ENCODE measurements around the gene PLCH1.
A peak's percentile ranks its signal among the peaks of the same experiment; 100 is the strongest.

Gene PLCH1

GRCh38 chr3:155646128-155646527 is 98.7 kb downstream of the PLCH1 start:
- Histone ChIP-seq H3K4me2 (ENCODE audit: low read length, poor library complexity, severe bottlenecking) (no peak overlapping the region), H3K4ac (ENCODE audit: low read depth in 1 of 2, low read length in 2 of 2) (no peak overlapping the region), H3K4me1 (ENCODE audit: control insufficient read depth, insufficient read depth, low read depth, low read length) (no peaks in the 10 kb centered on the region), H4K8ac (ENCODE audit: low read length) (no peak overlapping the region), H2AFZ (ENCODE audit: low read depth, low read length) (no peak overlapping the region), H4K91ac (ENCODE audit: low read length) (no peak overlapping the region), H3K18ac (ENCODE audit: low read depth in 1 of 2, low read length in 2 of 2) (no peak overlapping the region), H3K36me3 (ENCODE audit: control insufficient read depth in 1 of 2, insufficient read depth in 2 of 2, low read depth in 1 of 2, low read length in 2 of 2) (no peaks in the 10 kb centered on the region), H2BK12ac (ENCODE audit: low read length in 2 of 2) (no peak overlapping the region), H3K4me3 (ENCODE audit: insufficient read depth in 1 of 2, low read depth in 1 of 2, low read length in 2 of 2) (no peak overlapping the region), H2AK5ac (ENCODE audit: low read length, severe bottlenecking) (no peak overlapping the region), H2BK120ac (ENCODE audit: low read depth, low read length) (no peak overlapping the region), H3K14ac (ENCODE audit: low read length in 2 of 2) (no peak overlapping the region), H3K9ac (ENCODE audit: low read length) (no peak overlapping the region), H3K27ac (ENCODE audit: low read length, poor library complexity, severe bottlenecking) (no peak overlapping the region), H3K79me1 (replicated peaks; ENCODE audit: low read length, poor library complexity, severe bottlenecking) (no peaks in the 10 kb centered on the region), H2BK5ac (ENCODE audit: low read depth, low read length, poor library complexity, severe bottlenecking) (no peak overlapping the region), H2BK15ac (ENCODE audit: low read depth, poor library complexity, severe bottlenecking) (no peak overlapping the region), H3K23ac (ENCODE audit: low read length in 2 of 2) (no peak overlapping the region), H3K27me3 (ENCODE audit: control insufficient read depth in 1 of 2, insufficient read depth in 1 of 2, low read length in 2 of 2) (no peaks in the 10 kb centered on the region), H3K9me3 (ENCODE audit: control insufficient read depth, low read length) (no peaks in the 10 kb centered on the region)
- 87% methylated on average over 5 of the region's 5 CpGs for WGBS
- DNase-seq = no peak

DNA sequence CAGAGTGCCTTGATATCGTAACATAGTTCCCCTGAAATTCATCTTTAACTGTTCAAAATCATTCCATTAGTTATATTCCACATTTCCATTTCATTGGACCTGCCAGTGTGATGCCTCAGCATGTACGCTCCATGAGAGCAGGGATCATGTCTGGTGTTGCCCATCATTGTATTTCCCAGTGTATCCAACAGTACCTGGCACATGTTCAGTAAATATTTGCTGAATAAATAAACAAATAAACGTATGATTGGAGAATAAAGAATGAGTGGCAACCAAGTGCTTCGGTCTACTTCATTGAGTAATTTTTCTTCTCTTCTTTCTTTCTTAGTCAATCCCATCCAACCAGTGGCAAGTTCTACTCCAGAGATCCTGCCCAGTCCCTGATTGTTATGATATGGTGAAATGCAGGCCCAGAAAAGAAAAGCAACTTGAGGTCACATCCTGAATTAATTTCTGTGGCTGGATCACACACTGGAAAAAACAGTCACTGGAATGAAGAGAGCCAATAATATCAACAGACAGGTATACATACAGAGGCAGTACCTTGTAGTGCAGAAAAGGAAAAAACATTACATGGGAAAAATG is 101.2 kb downstream of the PLCH1 start:
- Histone ChIP-seq H3K4ac (ENCODE audit: low read depth in 1 of 2, low read length in 2 of 2) (no peak overlapping the region), H4K91ac (ENCODE audit: low read length) (no peak overlapping the region), H3K36me3 (ENCODE audit: control insufficient read depth in 1 of 2, insufficient read depth in 2 of 2, low read depth in 1 of 2, low read length in 2 of 2) (no peaks in the 10 kb centered on the region), H2BK120ac (ENCODE audit: low read depth, low read length) (no peak overlapping the region), H3K4me2 (ENCODE audit: low read length, poor library complexity, severe bottlenecking) (no peak overlapping the region), H3K9me3 (ENCODE audit: control insufficient read depth, low read length) (no peaks in the 10 kb centered on the region), H2BK12ac (ENCODE audit: low read length in 2 of 2) (no peak overlapping the region), H2BK15ac (ENCODE audit: low read depth, poor library complexity, severe bottlenecking) (no peak overlapping the region), H2AFZ (ENCODE audit: low read depth, low read length) (no peak overlapping the region), H4K8ac (ENCODE audit: low read length) (no peak overlapping the region), H3K14ac (ENCODE audit: low read length in 2 of 2) (no peak overlapping the region), H2BK5ac (ENCODE audit: low read depth, low read length, poor library complexity, severe bottlenecking) (no peak overlapping the region), H3K27me3 (ENCODE audit: control insufficient read depth in 1 of 2, insufficient read depth in 1 of 2, low read length in 2 of 2) (no peaks in the 10 kb centered on the region), H3K18ac (ENCODE audit: low read depth in 1 of 2, low read length in 2 of 2) (no peak overlapping the region), H3K23ac (ENCODE audit: low read length in 2 of 2) (no peak overlapping the region), H3K4me1 (ENCODE audit: control insufficient read depth, insufficient read depth, low read depth, low read length) (peaks cover 2% of the 10 kb centered on the region), H3K79me1 (replicated peaks; ENCODE audit: low read length, poor library complexity, severe bottlenecking) (no peaks in the 10 kb centered on the region), H3K4me3 (ENCODE audit: insufficient read depth in 1 of 2, low read depth in 1 of 2, low read length in 2 of 2) (no peak overlapping the region), H3K9ac (ENCODE audit: low read length) (no peak overlapping the region), H2AK5ac (ENCODE audit: low read length, severe bottlenecking) (no peak overlapping the region), H3K27ac (ENCODE audit: low read length, poor library complexity, severe bottlenecking) (no peak overlapping the region)
- WGBS = 91% methylated on average over 3 of the region's 4 CpGs
- no peak for DNase-seq

DNA sequence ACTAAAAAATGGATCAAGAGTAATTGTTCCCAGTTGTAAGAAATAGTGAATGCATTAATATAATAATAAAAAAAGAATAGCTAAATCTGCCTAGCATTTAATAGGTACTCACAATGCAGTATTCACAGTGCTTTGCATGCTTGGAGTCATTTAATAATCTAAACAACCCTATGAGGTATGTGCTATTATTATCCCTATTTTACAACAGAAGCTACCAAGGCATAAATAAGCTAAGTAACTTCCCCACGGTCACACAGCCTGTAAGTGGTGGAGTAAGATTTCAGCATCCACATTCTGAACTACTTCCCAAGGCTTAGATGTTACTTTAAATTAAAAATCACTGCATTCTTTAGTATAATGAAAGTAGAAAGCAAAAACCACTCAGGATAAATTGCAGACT is 102.9 kb downstream of the PLCH1 start:
- Histone ChIP-seq H3K9ac (ENCODE audit: low read length) (no peak overlapping the region), H3K23ac (ENCODE audit: low read length in 2 of 2) (no peak overlapping the region), H2BK5ac (ENCODE audit: low read depth, low read length, poor library complexity, severe bottlenecking) (no peak overlapping the region), H3K4ac (ENCODE audit: low read depth in 1 of 2, low read length in 2 of 2) (no peak overlapping the region), H4K8ac (ENCODE audit: low read length) (no peak overlapping the region), H2AK5ac (ENCODE audit: low read length, severe bottlenecking) (no peak overlapping the region), H3K79me1 (replicated peaks; ENCODE audit: low read length, poor library complexity, severe bottlenecking) (no peaks in the 10 kb centered on the region), H3K14ac (ENCODE audit: low read length in 2 of 2) (no peak overlapping the region), H3K27ac (ENCODE audit: low read length, poor library complexity, severe bottlenecking) (no peak overlapping the region), H3K4me1 (ENCODE audit: control insufficient read depth, insufficient read depth, low read depth, low read length) (peaks cover 2% of the 10 kb centered on the region), H3K9me3 (ENCODE audit: control insufficient read depth, low read length) (no peaks in the 10 kb centered on the region), H3K4me3 (ENCODE audit: insufficient read depth in 1 of 2, low read depth in 1 of 2, low read length in 2 of 2) (no peak overlapping the region), H3K27me3 (ENCODE audit: control insufficient read depth in 1 of 2, insufficient read depth in 1 of 2, low read length in 2 of 2) (no peaks in the 10 kb centered on the region), H3K18ac (ENCODE audit: low read depth in 1 of 2, low read length in 2 of 2) (no peak overlapping the region), H2AFZ (ENCODE audit: low read depth, low read length) (no peak overlapping the region), H4K91ac (ENCODE audit: low read length) (no peak overlapping the region), H2BK120ac (ENCODE audit: low read depth, low read length) (no peak overlapping the region), H3K36me3 (ENCODE audit: control insufficient read depth in 1 of 2, insufficient read depth in 2 of 2, low read depth in 1 of 2, low read length in 2 of 2) (no peaks in the 10 kb centered on the region), H2BK15ac (ENCODE audit: low read depth, poor library complexity, severe bottlenecking) (no peak overlapping the region), H2BK12ac (ENCODE audit: low read length in 2 of 2) (no peak overlapping the region), H3K4me2 (ENCODE audit: low read length, poor library complexity, severe bottlenecking) (no peak overlapping the region)
- 17% methylated on average over 1 of the region's 1 CpG for WGBS
- DNase-seq = peak; percentile 61

- WGBS = 49% methylated on average over 3 of the region's 3 CpGs
- Histone ChIP-seq H2BK5ac (ENCODE audit: low read depth, low read length, poor library complexity, severe bottlenecking) (no peak overlapping the region), H3K36me3 (ENCODE audit: control insufficient read depth in 1 of 2, insufficient read depth in 2 of 2, low read depth in 1 of 2, low read length in 2 of 2) (no peaks in the 10 kb centered on the region), H4K91ac (ENCODE audit: low read length) (no peak overlapping the region), H4K8ac (ENCODE audit: low read length) (no peak overlapping the region), H3K4me1 (ENCODE audit: control insufficient read depth, insufficient read depth, low read depth, low read length) (peaks cover 2% of the 10 kb centered on the region), H3K18ac (ENCODE audit: low read depth in 1 of 2, low read length in 2 of 2) (no peak overlapping the region), H2BK120ac (ENCODE audit: low read depth, low read length) (no peak overlapping the region), H2BK12ac (ENCODE audit: low read length in 2 of 2) (no peak overlapping the region), H3K9me3 (ENCODE audit: control insufficient read depth, low read length) (no peaks in the 10 kb centered on the region), H3K27ac (ENCODE audit: low read length, poor library complexity, severe bottlenecking) (no peak overlapping the region), H3K14ac (ENCODE audit: low read length in 2 of 2) (no peak overlapping the region), H3K27me3 (ENCODE audit: control insufficient read depth in 1 of 2, insufficient read depth in 1 of 2, low read length in 2 of 2) (no peaks in the 10 kb centered on the region), H2BK15ac (ENCODE audit: low read depth, poor library complexity, severe bottlenecking) (no peak overlapping the region), H3K4ac (ENCODE audit: low read depth in 1 of 2, low read length in 2 of 2) (no peak overlapping the region), H2AFZ (ENCODE audit: low read depth, low read length) (no peak overlapping the region), H3K4me2 (ENCODE audit: low read length, poor library complexity, severe bottlenecking) (no peak overlapping the region), H3K23ac (ENCODE audit: low read length in 2 of 2) (no peak overlapping the region), H2AK5ac (ENCODE audit: low read length, severe bottlenecking) (no peak overlapping the region), H3K4me3 (ENCODE audit: insufficient read depth in 1 of 2, low read depth in 1 of 2, low read length in 2 of 2) (no peak overlapping the region), H3K9ac (ENCODE audit: low read length) (no peak overlapping the region), H3K79me1 (replicated peaks; ENCODE audit: low read length, poor library complexity, severe bottlenecking) (no peaks in the 10 kb centered on the region)
- DNase-seq = no peak
Observed at GRCh38 chr3:155640098-155640497, 104.8 kb downstream of the PLCH1 start.
